IMR-90 (cell line): ENCODE measurements around the gene ASTL. TPM values are rescaled to one million over a fixed set of nuclear protein-coding genes. Genes with fewer than 3 reads are reported as not detected.

Experiments used
- ATAC-seq: fragments of 200-7000 bp; cut with Tn5 transposase; 2 replicates; pipeline ENCODE4 v1.9.1; 2020; ENCODE audit warnings: low read depth, mild to moderate bottlenecking, moderate library complexity
- BruUV-seq: library from RNA; stranded (reverse); fragments of 400-500 nt; replicated peaks from 2 replicates; lab custom pipeline; 2021; lab: Mats Ljungman, UMichigan
- CTCF ChIA-PET: fragments of 300-600 bp; formaldehyde crosslinking; extraction: SDS; loops from one replicate; lab custom pipeline; 2021; ENCODE audit warnings: antibody characterized with exemption; lab: Yijun Ruan, JAX
- POLR2A ChIA-PET: fragments of 300-600 bp; sonication (Branson Sonifier 250); formaldehyde crosslinking; loops from one replicate; lab custom pipeline; 2022; ENCODE audit warnings: antibody characterized with exemption; ENCODE audit not compliant: unreplicated experiment; lab: Charles Lee
- DNase-seq: peaks from one replicate; pipeline ENCODE4 v3.0.0; 2013
- H2AFZ ChIP-seq: replicated peaks from 2 replicates; pipeline ENCODE3; 2013; ENCODE audit warnings: low read length, mild to moderate bottlenecking; ENCODE audit not compliant: poor library complexity
- H2AK5ac ChIP-seq: 2 replicates; pipeline ENCODE4 v1.6.1; 2013; ENCODE audit warnings: low read depth, low read length, inconsistent platforms
- H2AK9ac ChIP-seq: replicated peaks from 2 replicates; pipeline ENCODE3; 2013; ENCODE audit warnings: mild to moderate bottlenecking, low read depth, low read length, moderate library complexity; ENCODE audit not compliant: poor library complexity
- H2BK120ac ChIP-seq: 2 replicates; pipeline ENCODE4 v1.6.1; 2013; ENCODE audit warnings: low read depth, low read length, inconsistent platforms
- H2BK15ac ChIP-seq: 3 replicates; pipeline ENCODE4 v1.6.1; 2013; ENCODE audit warnings: low read depth, low read length, inconsistent platforms
- H2BK20ac ChIP-seq: 2 replicates; pipeline ENCODE4 v1.6.1; 2013; ENCODE audit warnings: low read depth, mild to moderate bottlenecking, inconsistent platforms, low read length, moderate library complexity
- H2BK5ac ChIP-seq: 2 replicates; pipeline ENCODE4 v1.6.1; 2013; ENCODE audit warnings: mild to moderate bottlenecking, low read depth, low read length, inconsistent platforms; ENCODE audit not compliant: poor library complexity, severe bottlenecking
- H3K14ac ChIP-seq: replicated peaks from 2 replicates; pipeline ENCODE4 v1.6.1; 2013; ENCODE audit warnings: low read depth, low read length, inconsistent platforms
- H3K18ac ChIP-seq: 2 replicates; pipeline ENCODE4 v1.6.1; 2013; ENCODE audit warnings: low read depth, low read length, control low read depth
- H3K23ac ChIP-seq: 2 replicates; pipeline ENCODE4 v1.6.1; 2013; ENCODE audit warnings: low read depth, low read length, inconsistent platforms
- H3K27ac ChIP-seq: 2 replicates; pipeline ENCODE4 v1.5.1; 2013; ENCODE audit warnings: mild to moderate bottlenecking, control low read depth, low read length; ENCODE audit not compliant: insufficient read depth
- H3K27me3 ChIP-seq: 2 replicates; pipeline ENCODE4 v1.6.1; 2013; ENCODE audit warnings: low read length; ENCODE audit not compliant: control insufficient read depth, insufficient read depth
- H3K36me3 ChIP-seq: 2 replicates; pipeline ENCODE4 v1.6.1; 2013; ENCODE audit warnings: low read length, mixed read lengths; ENCODE audit not compliant: control insufficient read depth, insufficient read depth
- H3K4ac ChIP-seq: 2 replicates; pipeline ENCODE4 v1.6.1; 2013; ENCODE audit warnings: low read depth, low read length, inconsistent platforms
- H3K4me1 ChIP-seq: 2 replicates; pipeline ENCODE4 v1.6.1; 2013; ENCODE audit warnings: low read length, mixed read lengths; ENCODE audit not compliant: control insufficient read depth, insufficient read depth
- H3K4me2 ChIP-seq: 2 replicates; pipeline ENCODE4 v1.6.1; 2013; ENCODE audit warnings: low read depth, mild to moderate bottlenecking, control low read depth, low read length, moderate library complexity
- H3K4me3 ChIP-seq: 2 replicates; pipeline ENCODE4 v1.5.1; 2013; ENCODE audit warnings: low read depth, mild to moderate bottlenecking, control low read depth, low read length, moderate library complexity; ENCODE audit not compliant: insufficient read depth
- H3K56ac ChIP-seq: 2 replicates; pipeline ENCODE4 v1.6.1; 2013; ENCODE audit warnings: low read length, inconsistent platforms; ENCODE audit not compliant: insufficient read depth; ENCODE audit errors: extremely low read depth
- H3K79me1 ChIP-seq, 2 experiments: 2 replicates each; pipeline ENCODE4 v1.6.1; 2013; ENCODE audit warnings: low read length in 2 of 2, inconsistent platforms in 1 of 2, low read depth in 1 of 2
- H3K9ac ChIP-seq: 2 replicates; pipeline ENCODE4 v1.6.1; 2013; ENCODE audit warnings: low read depth, low read length, control low read depth
- H3K9me1 ChIP-seq: 2 replicates; pipeline ENCODE4 v1.6.1; 2013; ENCODE audit warnings: low read length, inconsistent platforms; ENCODE audit not compliant: insufficient read depth
- H3K9me3 ChIP-seq: 2 replicates; pipeline ENCODE4 v1.6.1; 2013; ENCODE audit warnings: low read length; ENCODE audit not compliant: control insufficient read depth, insufficient read depth
- H4K20me1 ChIP-seq: 2 replicates; pipeline ENCODE4 v1.6.1; 2013; ENCODE audit warnings: low read length, inconsistent platforms; ENCODE audit not compliant: insufficient read depth
- H4K5ac ChIP-seq: 2 replicates; pipeline ENCODE4 v1.6.1; 2013; ENCODE audit warnings: mild to moderate bottlenecking, low read depth, low read length, control low read depth
- H4K8ac ChIP-seq, 2 experiments: 2 replicates each; pipeline ENCODE4 v1.6.1; 2013; ENCODE audit warnings: low read depth in 2 of 2, low read length in 2 of 2, control low read depth in 1 of 2, inconsistent platforms in 1 of 2
- H4K91ac ChIP-seq: 2 replicates; pipeline ENCODE4 v1.6.1; 2013; ENCODE audit warnings: low read depth, low read length, inconsistent platforms; ENCODE audit not compliant: insufficient read depth
- CEBPB ChIP-seq: IDR thresholded peaks from 2 replicates; pipeline ENCODE4 v1.6.1; 2012; ENCODE audit warnings: low read depth, low read length, improper control_type of control experiment
- CHD1 ChIP-seq: IDR thresholded peaks from 2 replicates; pipeline ENCODE4 v1.6.1; 2012; ENCODE audit warnings: low read depth, low read length, improper control_type of control experiment
- MAZ ChIP-seq: IDR thresholded peaks from 2 replicates; pipeline ENCODE4 v1.6.1; 2012; ENCODE audit warnings: low read depth, mild to moderate bottlenecking, low read length, improper control_type of control experiment, moderate library complexity, borderline replicate concordance
- RAD21 ChIP-seq: IDR thresholded peaks from 2 replicates; pipeline ENCODE4 v1.6.1; 2012; ENCODE audit warnings: low read length, improper control_type of control experiment
- RFX5 ChIP-seq: IDR thresholded peaks from 2 replicates; pipeline ENCODE4 v1.8.0; 2012; ENCODE audit warnings: low read depth, mild to moderate bottlenecking, low read length, moderate library complexity
- SMC3 ChIP-seq: fragments of 150-350 bp; IDR thresholded peaks from 2 replicates; pipeline ENCODE4 v1.6.1; 2016; ENCODE audit warnings: low read depth, mild to moderate bottlenecking, antibody characterized with exemption, low read length, moderate library complexity
- WGBS, 2 experiments: methylation state at CpG; one replicate each; pipeline versions ENCODE4 v1.1.5 to v1.1.7; 2013; ENCODE audit warnings: missing lambda C conversion rate in 2 of 2; ENCODE audit not compliant: insufficient read length in 1 of 2; ENCODE audit errors: extremely low coverage in 2 of 2; 5-methylcytosine and 5-hydroxymethylcytosine counted together
- dilution Hi-C: fragments of 300-500 bp; cut with HindIII; formaldehyde crosslinking; loops from one replicate; pipeline ENCODE4 v1.14.3; 2018; ENCODE audit warnings: low sequenced_read_pairs; ENCODE audit not compliant: unreplicated experiment
- in situ Hi-C: fragments of 300-500 bp; cut with MboI; formaldehyde crosslinking; loops from 3 replicates; pipeline ENCODE4 v1.14.3; 2019; ENCODE audit warnings: low sequenced_read_pairs, inconsistent platforms, mixed read lengths
- intact Hi-C: fragments of 100-400 bp; cut with micrococcal nuclease; formaldehyde crosslinking; loops from 2 replicates; pipeline ENCODE4 v1.10.0; 2022
- polyA plus RNA-seq, 3 experiments: library from polyadenylated mRNA; depleted of rRNA; stranded (reverse); fragments of >200 nt; gene quantifications; 2 replicates each; pipeline ENCODE4 v1.2.3, GENCODE V29; 2012; ENCODE audit warnings: low replicate concordance in 1 of 3
- total RNA-seq: library from RNA; depleted of rRNA; stranded (reverse); fragments of >200 nt; gene quantifications from 2 replicates; pipeline ENCODE4 v1.2.3, GENCODE V29; 2012

The ASTL gene
- total and polyA plus RNA-seq, 2 of the 4 experiments (the other 2 are of a cell fraction) = not detected

GRCh38 chr2:96089356-96090195 is 48.7 kb downstream of the ASTL start (continued):
- TF ChIP-seq CEBPB = no peak

GRCh38 chr2:96088340-96089335 is 49.7 kb downstream of the ASTL start:
- H2AFZ ChIP-seq = no peak overlapping the region
- H3K4me1 ChIP-seq = no peaks in the 10 kb centered on the region
- intact Hi-C loops (no loop called here), in situ Hi-C loops (no loop called here), dilution Hi-C loops (no loop called here)
- no peak overlapping the region for H2BK5ac ChIP-seq
- ChIA-PET CTCF (no interaction called here), POLR2A (no interaction called here)
- H4K8ac ChIP-seq = no peak overlapping the region
- no TSS peak for BruUV-seq
- ATAC-seq = no peak
- no peak overlapping the region for H2BK120ac ChIP-seq
- H2BK20ac ChIP-seq = no peak overlapping the region
- H3K79me1 ChIP-seq = no peaks in the 10 kb centered on the region
- no peak overlapping the region for H4K91ac ChIP-seq
- H3K23ac ChIP-seq = no peak overlapping the region
- H3K36me3 ChIP-seq = no peaks in the 10 kb centered on the region
- no peak overlapping the region for H4K5ac ChIP-seq
- no peak overlapping the region for H3K56ac ChIP-seq
- peaks cover 40% of the 10 kb centered on the region for H3K27me3 ChIP-seq
- H3K4me3 ChIP-seq = no peak overlapping the region
- no peak overlapping the region for H3K14ac ChIP-seq
- no peaks in the 10 kb centered on the region for H3K9me3 ChIP-seq
- H2AK9ac ChIP-seq = no peak overlapping the region
- H3K9me1 ChIP-seq = no peaks in the 10 kb centered on the region
- no peak overlapping the region for H3K27ac ChIP-seq
- H4K20me1 ChIP-seq = no peaks in the 10 kb centered on the region
- H3K4ac ChIP-seq = no peak overlapping the region
- H2AK5ac ChIP-seq = no peak overlapping the region
- no peak for TF ChIP-seq MAZ
- TF ChIP-seq RFX5 = no peak
- no peak for TF ChIP-seq SMC3
- no peak for TF ChIP-seq RAD21
- no peak for TF ChIP-seq CHD1
- no peak for DNase-seq
- 62% methylated on average over 6 of the region's 19 CpGs; no CpG with 5 or more reads in 1 of the 2 experiments for WGBS, 2 experiments
- no peak overlapping the region for H3K4me2 ChIP-seq
- H3K9ac ChIP-seq = no peak overlapping the region
- H2BK15ac ChIP-seq = no peak overlapping the region
- no peak overlapping the region for H3K18ac ChIP-seq
